Measurements from ENCODE around the gene AP2M1. TPM values are rescaled to one million over a fixed set of nuclear protein-coding genes. Genes with fewer than 3 reads are reported as not detected.

AP2M1 gene
- total RNA-seq, 1 experiment from 2014 or later = 335 TPM

DNA sequence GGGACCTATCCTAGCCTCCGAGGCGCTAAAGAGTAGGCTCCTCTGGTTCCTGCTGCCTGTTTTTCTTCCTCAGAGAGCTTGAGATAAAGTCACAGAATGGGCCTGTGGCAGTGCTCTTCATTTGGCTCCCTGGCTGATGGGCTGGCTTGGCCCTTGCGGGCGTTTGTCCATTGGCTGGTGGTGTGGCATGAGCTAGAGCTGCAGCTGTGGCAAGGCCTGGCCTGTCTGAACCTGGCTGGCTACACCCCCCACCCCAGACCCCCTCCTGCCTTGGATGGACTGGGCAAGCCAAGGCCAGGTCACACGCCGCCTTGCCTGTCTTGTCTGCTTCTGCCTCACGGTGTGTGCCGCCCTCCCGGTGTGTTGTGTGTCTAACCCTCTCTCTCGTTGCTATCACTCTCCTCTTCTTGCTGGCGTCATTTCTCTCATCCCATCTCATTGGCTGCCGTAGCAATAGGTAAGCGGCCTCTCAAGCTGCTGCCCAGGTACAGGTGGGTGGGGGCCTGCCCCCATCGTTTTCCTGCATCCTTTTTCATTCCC lies 3.2 kb downstream of the AP2M1 start:
- in situ Hi-C loops (cut with HindIII; ENCODE audit: low pct_unique_long_range_greater_than_20kb, low sequenced_read_pairs) = no loop called here
- no peak for ATAC-seq
- Histone ChIP-seq H3K4me1 (ENCODE audit: control insufficient read depth, insufficient read depth, low read length) (peaks cover 18% of the 10 kb centered on the region), H3K27me3 (ENCODE audit: control insufficient read depth, insufficient read depth, low read length) (no peaks in the 10 kb centered on the region), H3K4me3 (ENCODE audit: low read depth in 2 of 2, low read length in 2 of 2) (no peak overlapping the region), H3K9me3 (ENCODE audit: control insufficient read depth, insufficient read depth, low read depth, low read length) (no peaks in the 10 kb centered on the region), H3K27ac (ENCODE audit: low read length) (no peak overlapping the region), H3K36me3 (ENCODE audit: control insufficient read depth, insufficient read depth, low read length) (peaks cover 23% of the 10 kb centered on the region)
- intact Hi-C loops (cut with micrococcal nuclease; ENCODE audit: unreplicated experiment) = loop anchor here (5.0 kb wide), 1 partner anchor 1161 kb away; no protein-coding TSS in a partner anchor
- no peak for DNase-seq (ENCODE audit: low read depth, low spot score)
- no TSS peak for BruUV-seq (replicated peaks)
- CTCF ChIA-PET = no interaction called here
- POLR2A ChIA-PET = no interaction called here
- TF ChIP-seq, protein P1, sequence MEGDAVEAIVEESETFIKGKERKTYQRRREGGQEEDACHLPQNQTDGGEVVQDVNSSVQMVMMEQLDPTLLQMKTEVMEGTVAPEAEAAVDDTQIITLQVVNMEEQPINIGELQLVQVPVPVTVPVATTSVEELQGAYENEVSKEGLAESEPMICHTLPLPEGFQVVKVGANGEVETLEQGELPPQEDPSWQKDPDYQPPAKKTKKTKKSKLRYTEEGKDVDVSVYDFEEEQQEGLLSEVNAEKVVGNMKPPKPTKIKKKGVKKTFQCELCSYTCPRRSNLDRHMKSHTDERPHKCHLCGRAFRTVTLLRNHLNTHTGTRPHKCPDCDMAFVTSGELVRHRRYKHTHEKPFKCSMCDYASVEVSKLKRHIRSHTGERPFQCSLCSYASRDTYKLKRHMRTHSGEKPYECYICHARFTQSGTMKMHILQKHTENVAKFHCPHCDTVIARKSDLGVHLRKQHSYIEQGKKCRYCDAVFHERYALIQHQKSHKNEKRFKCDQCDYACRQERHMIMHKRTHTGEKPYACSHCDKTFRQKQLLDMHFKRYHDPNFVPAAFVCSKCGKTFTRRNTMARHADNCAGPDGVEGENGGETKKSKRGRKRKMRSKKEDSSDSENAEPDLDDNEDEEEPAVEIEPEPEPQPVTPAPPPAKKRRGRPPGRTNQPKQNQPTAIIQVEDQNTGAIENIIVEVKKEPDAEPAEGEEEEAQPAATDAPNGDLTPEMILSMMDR (IDR thresholded peaks at IDR 0.05) = no peak
- TF ChIP-seq SIN3A (IDR thresholded peaks at IDR 0.05; ENCODE audit: borderline replicate concordance, insufficient read depth, low read depth, low read length) (no peak), POLR2AphosphoS5 (IDR thresholded peaks at IDR 0.05; ENCODE audit: low read depth, low read length) (no peak), TCF7L2 (IDR thresholded peaks at IDR 0.05; ENCODE audit: low read depth, low read length) (no peak)
- TF ChIP-seq, protein P2, sequence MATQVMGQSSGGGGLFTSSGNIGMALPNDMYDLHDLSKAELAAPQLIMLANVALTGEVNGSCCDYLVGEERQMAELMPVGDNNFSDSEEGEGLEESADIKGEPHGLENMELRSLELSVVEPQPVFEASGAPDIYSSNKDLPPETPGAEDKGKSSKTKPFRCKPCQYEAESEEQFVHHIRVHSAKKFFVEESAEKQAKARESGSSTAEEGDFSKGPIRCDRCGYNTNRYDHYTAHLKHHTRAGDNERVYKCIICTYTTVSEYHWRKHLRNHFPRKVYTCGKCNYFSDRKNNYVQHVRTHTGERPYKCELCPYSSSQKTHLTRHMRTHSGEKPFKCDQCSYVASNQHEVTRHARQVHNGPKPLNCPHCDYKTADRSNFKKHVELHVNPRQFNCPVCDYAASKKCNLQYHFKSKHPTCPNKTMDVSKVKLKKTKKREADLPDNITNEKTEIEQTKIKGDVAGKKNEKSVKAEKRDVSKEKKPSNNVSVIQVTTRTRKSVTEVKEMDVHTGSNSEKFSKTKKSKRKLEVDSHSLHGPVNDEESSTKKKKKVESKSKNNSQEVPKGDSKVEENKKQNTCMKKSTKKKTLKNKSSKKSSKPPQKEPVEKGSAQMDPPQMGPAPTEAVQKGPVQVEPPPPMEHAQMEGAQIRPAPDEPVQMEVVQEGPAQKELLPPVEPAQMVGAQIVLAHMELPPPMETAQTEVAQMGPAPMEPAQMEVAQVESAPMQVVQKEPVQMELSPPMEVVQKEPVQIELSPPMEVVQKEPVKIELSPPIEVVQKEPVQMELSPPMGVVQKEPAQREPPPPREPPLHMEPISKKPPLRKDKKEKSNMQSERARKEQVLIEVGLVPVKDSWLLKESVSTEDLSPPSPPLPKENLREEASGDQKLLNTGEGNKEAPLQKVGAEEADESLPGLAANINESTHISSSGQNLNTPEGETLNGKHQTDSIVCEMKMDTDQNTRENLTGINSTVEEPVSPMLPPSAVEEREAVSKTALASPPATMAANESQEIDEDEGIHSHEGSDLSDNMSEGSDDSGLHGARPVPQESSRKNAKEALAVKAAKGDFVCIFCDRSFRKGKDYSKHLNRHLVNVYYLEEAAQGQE (IDR thresholded peaks at IDR 0.05; ENCODE audit: insufficient read depth in 1 of 2, low read depth in 2 of 2, low read length in 1 of 2) = no peak

DNA sequence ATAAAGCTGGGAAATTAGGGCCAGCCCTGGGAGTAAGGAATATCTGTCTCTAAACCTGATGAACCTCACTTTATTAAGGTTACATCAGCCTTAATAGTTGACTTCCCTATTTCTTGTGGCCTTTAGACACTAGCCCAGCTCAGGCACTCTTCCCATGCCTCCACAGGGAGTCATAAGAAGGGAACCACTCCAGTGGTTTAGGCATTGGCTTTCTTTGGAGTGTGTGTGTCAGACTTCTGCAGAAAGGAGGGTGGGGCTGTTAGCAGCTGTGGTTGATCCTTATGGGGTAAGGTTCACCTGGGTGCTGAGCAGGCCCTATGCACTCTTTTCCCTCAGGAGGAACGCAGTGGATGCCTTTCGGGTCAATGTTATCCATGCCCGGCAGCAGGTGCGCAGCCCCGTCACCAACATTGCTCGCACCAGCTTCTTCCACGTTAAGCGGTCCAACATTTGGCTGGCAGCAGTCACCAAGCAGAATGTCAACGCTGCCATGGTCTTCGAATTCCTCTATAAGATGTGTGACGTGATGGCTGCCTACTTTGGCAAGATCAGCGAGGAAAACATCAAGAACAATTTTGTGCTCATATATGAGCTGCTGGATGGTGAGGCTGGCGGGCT lies 4.0 kb downstream of the AP2M1 start:
- no peak for ATAC-seq
- Histone ChIP-seq H3K27ac (ENCODE audit: low read length) (no peak overlapping the region), H3K4me3 (ENCODE audit: low read depth in 2 of 2, low read length in 2 of 2) (no peak overlapping the region), H3K36me3 (ENCODE audit: control insufficient read depth, insufficient read depth, low read length) (peaks cover 26% of the 10 kb centered on the region), H3K9me3 (ENCODE audit: control insufficient read depth, insufficient read depth, low read depth, low read length) (no peaks in the 10 kb centered on the region), H3K4me1 (ENCODE audit: control insufficient read depth, insufficient read depth, low read length) (peaks cover 18% of the 10 kb centered on the region), H3K27me3 (ENCODE audit: control insufficient read depth, insufficient read depth, low read length) (no peaks in the 10 kb centered on the region)
- CTCF ChIA-PET = no interaction called here
- POLR2A ChIA-PET = no interaction called here
- in situ Hi-C loops (cut with HindIII; ENCODE audit: low pct_unique_long_range_greater_than_20kb, low sequenced_read_pairs) = no loop called here
- no peak for TF ChIP-seq SIN3A (IDR thresholded peaks at IDR 0.05; ENCODE audit: borderline replicate concordance, insufficient read depth, low read depth, low read length)
- TF ChIP-seq, protein P2 (IDR thresholded peaks at IDR 0.05; ENCODE audit: insufficient read depth in 1 of 2, low read depth in 2 of 2, low read length in 1 of 2) = no peak
- no peak for TF ChIP-seq TCF7L2 (IDR thresholded peaks at IDR 0.05; ENCODE audit: low read depth, low read length)
- no TSS peak for BruUV-seq (replicated peaks)
- intact Hi-C loops (cut with micrococcal nuclease; ENCODE audit: unreplicated experiment) = loop anchor here (5.0 kb wide), 1 partner anchor 1161 kb away; no protein-coding TSS in a partner anchor
- no peak for DNase-seq (ENCODE audit: low read depth, low spot score)
